GM21723 (cell line): ENCODE measurements around the gene RPS6KA4.

ENCODE experiments used
- ATAC-seq: cut with Tn5 transposase; IDR thresholded peaks from one replicate; pipeline ENCODE4 v1.9.1; 2021; ENCODE audit warnings: mild to moderate bottlenecking, moderate library complexity; ENCODE audit not compliant: unreplicated experiment

The RPS6KA4 gene

GRCh38 chr11:64344787-64345186 lies 14.2 kb upstream of the RPS6KA4 start:
- no peak for ATAC-seq

GRCh38 chr11:64347193-64347867 lies 11.6 kb upstream of the RPS6KA4 start:
- ATAC-seq: no peak

- no peak for ATAC-seq
These were observed 10.5 kb upstream of the RPS6KA4 start for GRCh38 chr11:64348383-64349024.

DNA sequence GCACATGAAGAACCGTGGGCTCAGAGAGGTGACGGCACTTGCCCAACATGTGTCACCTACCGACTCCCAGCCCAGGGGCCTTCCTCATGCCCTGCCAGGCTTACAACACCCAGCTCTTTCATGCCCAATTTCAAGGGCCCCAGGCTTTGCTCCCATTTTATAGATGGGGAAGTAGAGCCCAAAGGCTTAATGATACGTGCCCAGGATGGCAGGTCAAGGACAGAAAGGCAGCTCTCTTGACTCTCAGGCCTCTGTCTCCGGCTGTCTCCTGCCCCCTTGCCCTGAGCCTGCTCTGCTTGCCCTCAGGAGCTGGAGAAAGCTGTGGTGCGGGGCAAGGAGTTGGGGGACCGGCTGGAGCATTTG lies 10.0 kb upstream of the RPS6KA4 start:
- no peak for ATAC-seq

DNA sequence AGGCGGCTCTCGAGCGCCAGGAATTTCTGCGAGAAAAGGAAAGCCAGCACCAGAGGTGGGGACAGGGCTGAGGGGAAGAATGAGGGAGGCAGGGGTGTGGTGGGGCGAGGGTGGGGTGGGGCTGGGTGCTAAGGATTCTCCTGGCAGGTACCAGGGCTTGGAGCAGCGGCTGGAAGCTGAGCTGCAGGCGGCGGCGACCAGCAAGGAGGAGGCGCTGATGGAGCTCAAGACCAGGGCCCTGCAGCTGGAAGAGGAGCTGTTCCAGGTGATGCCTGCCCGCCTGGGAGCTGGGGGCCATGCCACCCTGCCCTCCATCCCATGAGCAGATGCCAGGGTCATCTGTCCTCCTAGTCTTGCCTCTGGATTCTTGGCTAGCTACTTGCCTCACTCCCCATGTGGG lies 9.6 kb upstream of the RPS6KA4 start:
- ATAC-seq: no peak

GRCh38 chr11:64351136-64351631 lies 7.8 kb upstream of the RPS6KA4 start:
- no peak for ATAC-seq

GRCh38 chr11:64352099-64352994 lies 6.6 kb upstream of the RPS6KA4 start:
- no peak for ATAC-seq

DNA sequence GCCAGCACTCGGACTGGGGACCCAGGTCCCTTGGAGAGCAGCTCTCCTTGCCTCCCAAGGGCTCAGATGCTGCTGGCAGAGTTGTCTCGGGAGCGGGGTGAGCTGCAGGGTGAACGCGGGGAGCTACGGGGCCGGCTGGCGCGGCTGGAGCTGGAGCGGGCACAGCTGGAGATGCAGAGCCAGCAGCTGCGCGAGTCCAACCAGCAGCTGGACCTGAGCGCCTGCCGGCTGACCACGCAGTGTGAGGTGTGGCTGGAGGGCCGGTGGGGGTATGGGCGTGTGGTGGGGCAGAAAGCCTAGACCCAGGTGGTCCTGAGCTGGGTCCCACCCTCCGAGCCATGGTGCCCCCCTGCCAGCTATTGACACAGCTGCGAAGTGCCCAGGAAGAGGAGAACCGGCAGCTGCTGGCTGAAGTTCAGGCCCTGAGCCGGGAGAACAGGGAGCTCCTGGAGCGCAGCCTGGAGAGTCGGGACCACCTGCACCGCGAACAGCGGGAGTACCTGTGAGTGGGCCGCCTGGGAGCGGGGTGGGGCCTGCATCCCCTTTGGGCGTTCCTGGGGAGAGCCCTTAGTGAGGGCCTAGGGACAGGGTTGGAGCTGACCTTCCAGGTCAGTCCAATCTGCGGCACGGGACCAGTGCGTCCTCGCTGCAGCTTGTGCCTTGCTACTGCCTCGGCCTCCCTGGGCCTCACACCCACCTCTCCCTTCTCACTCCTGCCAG lies 5.8 kb upstream of the RPS6KA4 start:
- ATAC-seq: no peak

DNA sequence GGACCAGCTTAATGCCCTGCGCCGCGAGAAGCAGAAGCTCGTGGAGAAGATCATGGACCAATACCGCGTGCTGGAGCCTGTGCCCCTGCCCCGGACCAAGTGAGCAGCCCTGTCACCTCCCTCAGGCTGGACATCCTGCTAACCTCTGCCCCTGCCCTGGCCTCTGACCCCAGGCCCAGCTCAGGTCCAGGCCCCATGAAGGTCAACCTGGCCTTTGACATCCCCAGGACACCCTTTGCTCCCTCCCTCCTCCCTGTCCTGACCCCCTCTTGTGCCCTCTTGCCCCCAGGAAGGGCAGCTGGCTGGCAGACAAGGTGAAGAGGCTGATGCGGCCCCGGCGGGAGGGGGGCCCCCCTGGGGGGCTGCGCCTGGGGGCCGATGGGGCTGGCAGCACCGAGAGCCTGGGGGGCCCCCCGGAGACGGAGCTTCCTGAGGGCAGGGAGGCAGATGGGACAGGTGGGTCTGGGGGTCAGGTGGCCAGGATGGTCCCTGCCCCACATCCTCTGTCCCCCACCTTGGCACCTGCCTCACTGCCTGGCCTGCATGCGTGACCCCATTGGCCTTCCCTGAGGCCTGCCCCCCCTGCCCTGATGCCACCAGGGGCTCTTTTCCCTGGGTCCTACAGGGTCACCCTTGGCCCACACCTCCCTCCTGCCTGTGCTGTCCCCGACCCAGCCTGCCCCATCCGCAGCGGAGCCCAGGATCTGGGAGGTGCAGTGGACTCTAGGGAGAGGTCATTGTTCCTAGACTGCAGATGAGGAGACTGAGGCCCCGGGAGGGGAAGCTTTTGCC lies 5.1 kb upstream of the RPS6KA4 start:
- no peak for ATAC-seq

DNA sequence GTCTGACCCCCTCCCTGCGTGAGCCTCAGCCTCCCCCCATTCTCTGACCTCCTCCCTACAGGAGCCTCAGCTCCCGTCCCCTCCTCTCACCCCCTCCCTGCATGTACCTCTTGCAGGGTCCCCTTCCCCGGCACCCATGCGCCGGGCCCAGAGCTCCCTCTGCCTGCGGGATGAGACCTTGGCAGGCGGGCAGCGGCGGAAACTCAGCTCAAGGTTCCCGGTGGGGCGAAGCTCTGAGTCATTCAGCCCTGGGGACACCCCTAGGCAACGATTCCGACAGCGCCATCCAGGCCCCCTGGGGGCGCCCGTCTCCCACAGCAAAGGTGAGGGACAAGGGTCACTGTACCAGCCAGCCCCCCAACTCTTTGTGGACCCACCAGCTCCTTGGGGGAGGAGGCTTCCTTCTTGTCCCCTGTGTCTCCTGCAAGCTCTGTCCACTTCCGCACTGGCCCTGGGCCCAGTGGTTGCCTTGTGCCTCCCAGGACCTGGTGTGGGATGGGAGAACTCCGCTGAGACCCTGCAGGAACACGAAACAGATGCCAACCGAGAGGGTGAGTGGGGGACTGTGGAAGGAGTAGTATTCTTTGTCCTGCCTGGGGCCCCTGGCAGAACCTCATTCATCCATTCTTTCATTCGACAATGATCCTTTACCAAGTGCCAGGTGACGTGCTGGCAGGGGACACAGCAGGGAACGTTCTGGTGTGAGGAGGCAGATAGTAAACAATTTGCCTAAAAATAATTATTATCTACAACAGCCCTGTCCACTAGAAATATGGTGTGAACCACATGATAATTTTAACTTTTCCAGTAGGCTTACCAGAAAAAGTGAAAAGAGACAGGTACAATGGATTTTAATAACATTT lies 3.7 kb upstream of the RPS6KA4 start:
- ATAC-seq: no peak

GRCh38 chr11:64356498-64357411 lies 2.2 kb upstream of the RPS6KA4 start:
- ATAC-seq: no peak

GRCh38 chr11:64357446-64357845 lies 1.5 kb upstream of the RPS6KA4 start:
- no peak for ATAC-seq

DNA sequence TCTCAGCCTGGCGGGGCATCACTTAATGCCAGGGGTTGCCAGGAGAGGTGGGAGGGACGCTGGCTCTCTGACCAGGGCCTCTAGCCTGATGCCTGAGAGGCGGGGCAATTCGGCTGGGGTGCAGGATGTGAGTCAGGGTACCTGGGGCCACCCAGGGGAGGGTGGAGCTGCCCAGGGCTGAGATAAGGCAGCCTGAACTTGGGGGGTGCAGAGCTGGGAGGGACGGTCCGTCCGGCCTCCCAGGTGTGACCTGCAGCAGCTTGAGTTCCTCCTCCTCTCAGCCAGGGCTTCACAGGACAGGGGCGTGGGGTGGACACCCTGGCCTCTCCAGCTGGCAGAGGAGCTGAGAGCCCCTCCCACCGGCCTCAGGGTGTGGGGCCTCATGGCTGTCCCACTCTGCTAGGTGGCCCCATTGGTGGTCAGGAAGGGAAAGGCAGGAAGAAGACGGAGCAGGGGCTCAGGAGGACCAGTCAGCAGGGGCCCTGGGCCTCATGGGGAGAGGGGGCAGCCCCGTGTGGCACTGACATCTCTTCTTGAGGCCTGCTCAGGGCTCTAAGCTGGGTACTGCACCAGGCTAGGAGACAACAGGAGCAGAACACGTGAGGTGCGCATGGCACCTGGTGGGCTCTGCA lies 942 bp upstream of the RPS6KA4 start:
- no peak for ATAC-seq

- ATAC-seq: no peak
These were observed 441 bp upstream of the RPS6KA4 start for GRCh38 chr11:64358536-64358906.

- no peak for ATAC-seq
These were observed 917 bp downstream of the RPS6KA4 start for GRCh38 chr11:64359712-64360445.

DNA sequence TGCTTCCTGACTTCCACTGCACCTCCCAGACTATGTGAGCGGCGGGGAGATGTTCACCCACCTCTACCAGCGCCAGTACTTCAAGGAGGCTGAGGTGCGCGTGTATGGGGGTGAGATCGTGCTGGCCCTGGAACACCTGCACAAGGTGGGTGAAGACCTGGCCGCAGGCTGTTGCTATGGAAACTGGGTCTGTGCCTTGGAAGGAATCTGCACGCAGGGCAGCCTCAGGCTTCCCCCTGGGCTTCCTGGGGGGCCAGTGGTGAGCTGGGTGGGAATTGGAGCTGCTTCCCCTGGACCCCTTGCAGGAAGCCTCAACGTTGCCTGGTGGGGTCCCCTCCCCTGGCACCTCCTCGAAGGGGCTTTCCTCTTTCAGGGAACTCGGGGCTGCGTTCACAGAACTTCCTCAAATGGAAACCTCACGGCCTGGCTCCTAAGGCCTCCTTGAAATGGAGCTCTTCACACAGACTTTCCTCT lies 1.5 kb downstream of the RPS6KA4 start:
- no peak for ATAC-seq

DNA sequence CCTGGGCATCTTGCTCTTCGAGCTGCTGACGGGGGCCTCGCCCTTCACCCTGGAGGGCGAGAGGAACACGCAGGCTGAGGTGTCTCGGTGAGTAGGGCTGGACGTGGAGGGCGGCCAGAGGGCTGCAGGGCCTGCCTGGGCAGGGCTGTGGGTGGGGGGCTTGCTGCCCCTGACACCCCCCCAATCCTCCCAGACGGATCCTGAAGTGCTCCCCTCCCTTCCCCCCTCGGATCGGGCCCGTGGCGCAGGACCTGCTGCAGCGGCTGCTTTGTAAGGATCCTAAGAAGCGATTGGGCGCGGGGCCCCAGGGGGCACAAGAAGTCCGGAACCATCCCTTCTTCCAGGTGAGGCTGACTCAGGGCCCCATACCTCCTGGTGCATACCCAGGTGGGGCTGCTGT lies 2.7 kb downstream of the RPS6KA4 start:
- no peak for ATAC-seq
